Measurements from ENCODE around the gene COL4A2. TPM values are rescaled to one million over a fixed set of nuclear protein-coding genes. Genes with fewer than 3 reads are reported as not detected.
"Not testable (repeated sequence)": the region's sequence is repeated elsewhere in the genome, so short reads cannot be mapped to it uniquely, and the experiment has no call there.

Gene COL4A2
- polyA plus RNA-seq, 1 experiment: 208 TPM

- no peak for DNase-seq (ENCODE audit: low read depth, low spot score)
- no peaks in the 10 kb centered on the region for H3K27me3 ChIP-seq (ENCODE audit: control insufficient read depth, insufficient read depth, low read length)
- ChIA-PET CTCF (interaction anchor here (1.5 kb wide), 1 partner anchor 91 kb away, joined by 3 read pairs; no protein-coding TSS in a partner anchor), POLR2A (interaction anchor here (0.6 to 1.3 kb wide), 4 partner anchors 12 to 101 kb away, joined by 3 to 7 read pairs (median 4); no protein-coding TSS in a partner anchor)
- peak overlapping the region; percentile 61 for H3K27ac ChIP-seq (ENCODE audit: low read depth, low read length)
- TF ChIP-seq, protein P1, sequence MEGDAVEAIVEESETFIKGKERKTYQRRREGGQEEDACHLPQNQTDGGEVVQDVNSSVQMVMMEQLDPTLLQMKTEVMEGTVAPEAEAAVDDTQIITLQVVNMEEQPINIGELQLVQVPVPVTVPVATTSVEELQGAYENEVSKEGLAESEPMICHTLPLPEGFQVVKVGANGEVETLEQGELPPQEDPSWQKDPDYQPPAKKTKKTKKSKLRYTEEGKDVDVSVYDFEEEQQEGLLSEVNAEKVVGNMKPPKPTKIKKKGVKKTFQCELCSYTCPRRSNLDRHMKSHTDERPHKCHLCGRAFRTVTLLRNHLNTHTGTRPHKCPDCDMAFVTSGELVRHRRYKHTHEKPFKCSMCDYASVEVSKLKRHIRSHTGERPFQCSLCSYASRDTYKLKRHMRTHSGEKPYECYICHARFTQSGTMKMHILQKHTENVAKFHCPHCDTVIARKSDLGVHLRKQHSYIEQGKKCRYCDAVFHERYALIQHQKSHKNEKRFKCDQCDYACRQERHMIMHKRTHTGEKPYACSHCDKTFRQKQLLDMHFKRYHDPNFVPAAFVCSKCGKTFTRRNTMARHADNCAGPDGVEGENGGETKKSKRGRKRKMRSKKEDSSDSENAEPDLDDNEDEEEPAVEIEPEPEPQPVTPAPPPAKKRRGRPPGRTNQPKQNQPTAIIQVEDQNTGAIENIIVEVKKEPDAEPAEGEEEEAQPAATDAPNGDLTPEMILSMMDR (IDR thresholded peaks at IDR 0.05; ENCODE audit: low read depth, low read length): no peak
- no peaks in the 10 kb centered on the region; the same call in 1 of the 2 replicates for H3K9me3 ChIP-seq (ENCODE audit: control insufficient read depth, insufficient read depth, low read length)
- H3K4me3 ChIP-seq (ENCODE audit: low read depth, low read length): no peak overlapping the region; the same call in 1 of the 2 replicates
These were observed 4.6 kb downstream of the COL4A2 start for GRCh38 chr13:110311443-110312338.

DNA sequence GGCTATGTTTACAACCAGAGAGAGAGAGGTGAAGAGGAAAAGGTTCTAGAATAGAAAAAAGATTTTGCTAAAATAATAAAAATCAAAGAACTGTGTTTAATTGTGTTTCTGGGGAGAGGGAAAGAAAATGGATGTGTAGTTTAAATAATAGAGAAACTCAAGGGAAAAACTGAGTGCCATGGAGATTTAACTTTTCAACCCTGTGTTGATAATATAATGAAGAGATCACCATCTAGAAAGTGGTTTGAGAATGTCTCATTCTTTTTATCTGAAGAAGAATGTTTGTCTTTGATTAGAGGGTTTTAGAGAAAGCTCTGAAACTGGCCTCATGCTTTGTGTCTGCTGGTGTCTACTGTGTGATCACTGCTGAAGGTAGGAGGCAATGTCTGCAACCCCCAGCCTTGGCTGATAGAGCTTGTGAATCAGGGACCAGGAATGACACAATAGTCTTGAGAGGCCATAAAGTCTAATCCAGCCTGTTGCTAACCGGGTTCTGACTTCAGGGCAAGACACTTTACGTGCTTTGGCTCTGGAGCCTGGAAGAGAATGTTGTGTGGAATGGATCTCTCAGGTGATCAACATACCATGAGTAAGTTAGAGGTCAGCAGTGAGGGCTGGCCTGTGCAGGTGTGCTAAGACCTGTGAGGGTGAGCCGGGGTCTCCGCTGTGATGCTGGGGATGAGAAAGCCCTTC is 5.4 kb downstream of the COL4A2 start:
- POLR2A ChIA-PET: interaction anchor here (0.6 to 1.3 kb wide), 4 partner anchors 11 to 100 kb away, joined by 3 to 7 read pairs (median 4); no protein-coding TSS in a partner anchor
- H3K27ac ChIP-seq (ENCODE audit: low read depth, low read length): peak overlapping the region; percentile 61
- CTCF ChIA-PET: interaction anchor here (1.3 to 1.5 kb wide), 2 partner anchors 92 to 100 kb away, joined by 3 to 4 read pairs; no protein-coding TSS in a partner anchor
- H3K4me3 ChIP-seq (ENCODE audit: low read depth, low read length): no peak overlapping the region
- TF ChIP-seq, protein P1 (IDR thresholded peaks at IDR 0.05; ENCODE audit: low read depth, low read length): peak; percentile 21; the same call in 1 of the 2 replicates
- no peak for DNase-seq (ENCODE audit: low read depth, low spot score)
- H3K27me3 ChIP-seq (ENCODE audit: control insufficient read depth, insufficient read depth, low read length): no peaks in the 10 kb centered on the region
- H3K9me3 ChIP-seq (ENCODE audit: control insufficient read depth, insufficient read depth, low read length): no peaks in the 10 kb centered on the region; the same call in 1 of the 2 replicates

- not testable (repeated sequence) for H3K27ac ChIP-seq (ENCODE audit: low read depth, low read length); DNase-seq (ENCODE audit: low read depth, low spot score); H3K9me3 ChIP-seq (ENCODE audit: control insufficient read depth, insufficient read depth, low read length); H3K4me3 ChIP-seq (ENCODE audit: low read depth, low read length); H3K27me3 ChIP-seq (ENCODE audit: control insufficient read depth, insufficient read depth, low read length)
- CTCF ChIA-PET: interaction anchor here (1.3 kb wide), 1 partner anchor 99 kb away, joined by 4 read pairs; no protein-coding TSS in a partner anchor
- POLR2A ChIA-PET: interaction anchor here (1.3 kb wide), 1 partner anchor 25 kb away, joined by 3 read pairs; no protein-coding TSS in a partner anchor
These were observed 6.2 kb downstream of the COL4A2 start for GRCh38 chr13:110313261-110313660.

- H3K4me3 ChIP-seq (ENCODE audit: low read depth, low read length); POLR2A ChIA-PET; H3K27me3 ChIP-seq (ENCODE audit: control insufficient read depth, insufficient read depth, low read length); H3K9me3 ChIP-seq (ENCODE audit: control insufficient read depth, insufficient read depth, low read length); DNase-seq (ENCODE audit: low read depth, low spot score); H3K27ac ChIP-seq (ENCODE audit: low read depth, low read length): not testable (repeated sequence)
- CTCF ChIA-PET: interaction anchor here (1.3 kb wide), 1 partner anchor 98 kb away, joined by 4 read pairs; no protein-coding TSS in a partner anchor
These were observed 6.6 kb downstream of the COL4A2 start for GRCh38 chr13:110313733-110314132.

DNA sequence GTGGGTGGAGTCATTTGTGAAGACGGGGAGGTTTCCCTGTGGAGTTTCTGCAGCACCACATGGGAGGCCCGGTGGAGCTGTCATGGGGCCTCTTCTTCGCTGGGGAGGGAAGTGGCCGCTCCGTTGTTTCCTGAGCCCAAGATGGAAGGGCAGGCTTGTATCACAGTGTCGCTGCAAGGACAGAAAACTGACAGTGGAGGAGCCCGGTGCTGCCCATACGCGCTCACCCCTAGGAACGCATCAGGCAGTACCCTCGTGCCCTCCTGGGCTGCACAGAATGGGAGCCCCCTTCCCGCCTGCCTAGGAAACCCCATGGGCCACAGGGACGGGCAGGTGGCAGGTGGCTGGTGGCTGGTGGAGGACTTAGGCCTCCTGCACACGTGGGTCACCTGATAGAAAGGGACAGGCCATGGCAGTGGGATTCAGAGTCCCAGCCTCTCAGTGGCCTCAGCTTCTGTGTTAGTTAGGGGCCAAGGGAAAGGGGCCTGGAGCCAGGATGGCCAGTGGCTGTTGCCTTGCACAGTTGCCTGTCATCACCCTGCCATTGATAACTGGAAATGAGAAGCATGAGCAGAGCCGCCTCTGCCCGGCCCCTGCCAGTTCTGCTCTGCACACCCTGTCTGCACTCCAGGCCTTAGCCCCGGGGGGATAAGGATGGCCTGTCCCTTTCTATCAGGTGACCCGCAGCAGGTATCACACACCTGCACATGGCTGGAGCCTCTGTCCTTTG is 7.6 kb downstream of the COL4A2 start:
- no peaks in the 10 kb centered on the region for H3K27me3 ChIP-seq (ENCODE audit: control insufficient read depth, insufficient read depth, low read length)
- TF ChIP-seq, protein P1 (IDR thresholded peaks at IDR 0.05; ENCODE audit: low read depth, low read length): no peak
- H3K4me3 ChIP-seq (ENCODE audit: low read depth, low read length): no peak overlapping the region
- CTCF ChIA-PET: no interaction called here
- no peak overlapping the region for H3K27ac ChIP-seq (ENCODE audit: low read depth, low read length)
- POLR2A ChIA-PET: no interaction called here
- H3K9me3 ChIP-seq (ENCODE audit: control insufficient read depth, insufficient read depth, low read length): no peaks in the 10 kb centered on the region; the same call in 1 of the 2 replicates
- DNase-seq (ENCODE audit: low read depth, low spot score): no peak
